Urinary bladder (tissue), 4 donors: Measurements from ENCODE around the gene SYNJ2. TPM values are rescaled to one million over a fixed set of nuclear protein-coding genes. Genes with fewer than 3 reads are reported as not detected.

Source experiments
- DNase-seq: peaks from one replicate; pipeline ENCODE4 v3.0.0-alpha.2; 2015; ENCODE audit errors: extremely low spot score
- H3K27ac ChIP-seq: one replicate; pipeline ENCODE4 v1.5.1; 2013; ENCODE audit warnings: low read depth, mild to moderate bottlenecking, moderate library complexity
- H3K36me3 ChIP-seq: one replicate; pipeline ENCODE4 v1.6.1; 2013; ENCODE audit warnings: mild to moderate bottlenecking, moderate library complexity; ENCODE audit not compliant: insufficient read depth
- H3K4me1 ChIP-seq: one replicate; pipeline ENCODE4 v1.6.1; 2013; ENCODE audit warnings: mild to moderate bottlenecking, moderate library complexity; ENCODE audit not compliant: insufficient read depth
- H3K4me3 ChIP-seq: one replicate; pipeline ENCODE4 v1.5.1; 2013; ENCODE audit warnings: low read depth, low read length
- WGBS: extraction: QIAGEN DNeasy Blood & Tissue Kit; methylation state at CpG from one replicate; pipeline ENCODE4 v1.1.7; 2013; 5-methylcytosine and 5-hydroxymethylcytosine counted together
- polyA plus RNA-seq: library from polyadenylated mRNA; stranded (reverse); fragments of 200-250 nt; gene quantifications from one replicate; pipeline ENCODE4 v1.2.3, GENCODE V29; 2013
- total RNA-seq: library from RNA; depleted of rRNA; stranded (reverse); fragments of >200 nt; gene quantifications from one replicate; pipeline ENCODE4 v1.2.3, GENCODE V29; 2014
- donor health status: healthy with polysubstance abuse.
- donor health status: healthy.

Gene SYNJ2
- total and polyA plus RNA-seq, 2 donors, result 10.7 to 14.3 TPM

- no peak for DNase-seq
- Histone ChIP-seq H3K27ac (no peak overlapping the region), H3K4me1 (peaks cover 1% of the 10 kb centered on the region), H3K4me3 (no peak overlapping the region), H3K36me3 (no peaks in the 10 kb centered on the region)
- 98% methylated on average over 6 of the region's 6 CpGs for WGBS
Observed at GRCh38 chr6:158014505-158015187, 33.0 kb downstream of the SYNJ2 start.

- Histone ChIP-seq H3K4me3 (no peak overlapping the region), H3K36me3 (no peaks in the 10 kb centered on the region), H3K27ac (no peak overlapping the region), H3K4me1 (no peaks in the 10 kb centered on the region)
- no peak for DNase-seq
- WGBS, result 87% methylated on average over 2 of the region's 2 CpGs
Observed at GRCh38 chr6:158015188-158015506, 33.5 kb downstream of the SYNJ2 start.

- no peaks in the 10 kb centered on the region for H3K4me1 ChIP-seq
- no peaks in the 10 kb centered on the region for H3K36me3 ChIP-seq
- H3K27ac ChIP-seq, result no peak overlapping the region
- no peak for DNase-seq
- WGBS, result 83% methylated on average over 20 of the region's 20 CpGs
- H3K4me3 ChIP-seq, result no peak overlapping the region
Observed at GRCh38 chr6:158016571-158017383, 35.1 kb downstream of the SYNJ2 start.

- Histone ChIP-seq H3K27ac (no peak overlapping the region), H3K4me3 (no peak overlapping the region), H3K4me1 (no peaks in the 10 kb centered on the region), H3K36me3 (no peaks in the 10 kb centered on the region)
- WGBS, result 91% methylated on average over 13 of the region's 13 CpGs
- DNase-seq, result no peak
Observed at GRCh38 chr6:158017621-158018040, 36.0 kb downstream of the SYNJ2 start.

- DNase-seq, result no peak
- WGBS, result 51% methylated on average over 19 of the region's 19 CpGs
- H3K36me3 ChIP-seq, result no peaks in the 10 kb centered on the region
- H3K27ac ChIP-seq, result no peak overlapping the region
- H3K4me1 ChIP-seq, result no peaks in the 10 kb centered on the region
- no peak overlapping the region for H3K4me3 ChIP-seq
Observed at GRCh38 chr6:158018041-158018771, 36.5 kb downstream of the SYNJ2 start.

GRCh38 chr6:158018851-158019361, 37.2 kb downstream of the SYNJ2 start:
- H3K4me3 ChIP-seq, result no peak overlapping the region
- 64% methylated on average over 15 of the region's 15 CpGs for WGBS
- no peaks in the 10 kb centered on the region for H3K36me3 ChIP-seq
- H3K4me1 ChIP-seq, result no peaks in the 10 kb centered on the region
- no peak overlapping the region for H3K27ac ChIP-seq
- DNase-seq, result no peak

GRCh38 chr6:158019416-158019815, 37.8 kb downstream of the SYNJ2 start:
- no peak overlapping the region for H3K27ac ChIP-seq
- WGBS, result 95% methylated on average over 8 of the region's 8 CpGs

GRCh38 chr6:158020272-158020711, 38.6 kb downstream of the SYNJ2 start:
- H3K36me3 ChIP-seq, result no peaks in the 10 kb centered on the region
- no peak overlapping the region for H3K4me3 ChIP-seq
- no peaks in the 10 kb centered on the region for H3K4me1 ChIP-seq
- no peak for DNase-seq
- no peak overlapping the region for H3K27ac ChIP-seq
- WGBS, result 95% methylated on average over 6 of the region's 6 CpGs

More at GRCh38 chr6:158019416-158019815, 37.8 kb downstream of the SYNJ2 start:
- no peaks in the 10 kb centered on the region for H3K4me1 ChIP-seq
- no peak overlapping the region for H3K4me3 ChIP-seq
- DNase-seq, result no peak
- no peaks in the 10 kb centered on the region for H3K36me3 ChIP-seq

- no peak for DNase-seq
- no peaks in the 10 kb centered on the region for H3K4me1 ChIP-seq
- no peak overlapping the region for H3K27ac ChIP-seq
- no peaks in the 10 kb centered on the region for H3K36me3 ChIP-seq
- H3K4me3 ChIP-seq, result no peak overlapping the region
- 90% methylated on average over 2 of the region's 2 CpGs for WGBS
Observed at GRCh38 chr6:158020811-158021210, 39.1 kb downstream of the SYNJ2 start.

- no peak overlapping the region for H3K27ac ChIP-seq
Observed at GRCh38 chr6:158021376-158021775, 39.7 kb downstream of the SYNJ2 start.

GRCh38 chr6:158021814-158022748, 40.4 kb downstream of the SYNJ2 start:
- DNase-seq, result no peak
- Histone ChIP-seq H3K4me1 (peaks cover 4% of the 10 kb centered on the region), H3K36me3 (no peaks in the 10 kb centered on the region), H3K4me3 (no peak overlapping the region), H3K27ac (no peak overlapping the region)
- WGBS, result 90% methylated on average over 14 of the region's 14 CpGs

More at GRCh38 chr6:158021376-158021775, 39.7 kb downstream of the SYNJ2 start:
- DNase-seq, result no peak
- Histone ChIP-seq H3K36me3 (no peaks in the 10 kb centered on the region), H3K4me1 (no peaks in the 10 kb centered on the region), H3K4me3 (no peak overlapping the region)
- WGBS, result 96% methylated on average over 4 of the region's 4 CpGs

GRCh38 chr6:158022749-158023596, 41.3 kb downstream of the SYNJ2 start:
- peaks cover 4% of the 10 kb centered on the region for H3K4me1 ChIP-seq
- no peak overlapping the region for H3K4me3 ChIP-seq
- no peak overlapping the region for H3K27ac ChIP-seq
- DNase-seq, result no peak
- WGBS, result 95% methylated on average over 14 of the region's 14 CpGs
- no peaks in the 10 kb centered on the region for H3K36me3 ChIP-seq
